GM10248 (cell line): ENCODE measurements around the gene ASAP2.
"Not testable (repeated sequence)": the region's sequence is repeated elsewhere in the genome, so short reads cannot be mapped to it uniquely, and the experiment has no call there.

Source experiments
- CTCF ChIA-PET: fragments of 300-600 bp; sonication (Branson Sonifier 250); formaldehyde crosslinking; extraction: SDS; loops from one replicate; lab custom pipeline; 2021; ENCODE audit warnings: antibody characterized with exemption; lab: Yijun Ruan, JAX
- POLR2A ChIA-PET: fragments of 350-650 bp; sonication (Branson Sonifier 250); formaldehyde crosslinking; extraction: SDS; loops from one replicate; lab custom pipeline; 2020; ENCODE audit warnings: antibody characterized with exemption; lab: Yijun Ruan, JAX
- DNase-seq: peaks from one replicate; pipeline ENCODE4 v3.0.0; 2012; ENCODE audit errors: extremely low spot score
- CTCF ChIP-seq: IDR thresholded peaks from 2 replicates; pipeline ENCODE4 v1.5.1; 2012; ENCODE audit warnings: mild to moderate bottlenecking, low read depth; ENCODE audit errors: extremely low read depth, missing control alignments, control extremely low read depth

ASAP2 gene

GRCh38 chr2:9266711-9267110 is 60.1 kb downstream of the ASAP2 start:
- DNase-seq: no peak
- POLR2A ChIA-PET: no interaction called here
- no peak for TF ChIP-seq CTCF
- CTCF ChIA-PET: interaction anchor here (0.5 kb wide), 1 partner anchor 125 kb away, joined by 3 read pairs; no protein-coding TSS in a partner anchor

GRCh38 chr2:9267286-9267685 is 60.7 kb downstream of the ASAP2 start:
- DNase-seq, POLR2A ChIA-PET: not testable (repeated sequence)
- CTCF ChIA-PET: interaction anchor here (0.5 kb wide), 1 partner anchor 126 kb away, joined by 3 read pairs; no protein-coding TSS in a partner anchor

GRCh38 chr2:9268301-9269080 is 61.9 kb downstream of the ASAP2 start:
- TF ChIP-seq CTCF: no peak
- ChIA-PET POLR2A (no interaction called here), CTCF (no interaction called here)
- DNase-seq: no peak

- CTCF ChIA-PET: no interaction called here
- DNase-seq: no peak
- POLR2A ChIA-PET: no interaction called here
- no peak for TF ChIP-seq CTCF
Measured at GRCh38 chr2:9269295-9269694, 62.7 kb downstream of the ASAP2 start.

GRCh38 chr2:9269695-9270360 is 63.2 kb downstream of the ASAP2 start:
- POLR2A ChIA-PET: no interaction called here
- no peak for DNase-seq
- TF ChIP-seq CTCF: no peak
- CTCF ChIA-PET: no interaction called here

- ChIA-PET CTCF (no interaction called here), POLR2A (no interaction called here)
- DNase-seq: no peak
- no peak for TF ChIP-seq CTCF
Measured at GRCh38 chr2:9271091-9271490, 64.5 kb downstream of the ASAP2 start.

GRCh38 chr2:9271691-9272090 is 65.1 kb downstream of the ASAP2 start:
- DNase-seq: no peak
- ChIA-PET POLR2A (no interaction called here), CTCF (no interaction called here)
- no peak for TF ChIP-seq CTCF
